ENCODE measurements around the gene SEPTIN10.

GRCh38 chr2:109563288-109563687 is 50.5 kb downstream of the SEPTIN10 start:
- no peak for TF ChIP-seq CTCF (IDR thresholded peaks at IDR 0.05)
- no peak for TF ChIP-seq ZFX (IDR thresholded peaks at IDR 0.05; ENCODE audit: borderline replicate concordance)

Data from 22Rv1 (cell line).